Psoas muscle (tissue), 8 donors: Measurements from ENCODE around the gene OSTM1. TPM values are rescaled to one million over a fixed set of nuclear protein-coding genes. Genes with fewer than 3 reads are reported as not detected.
A peak's percentile ranks its signal among the peaks of the same experiment; 100 is the strongest.

ENCODE experiments used
- ATAC-seq, 4 donors: fragments of 200-7000 bp; cut with Tn5 transposase; one replicate each; pipeline ENCODE4 v1.9.1; 2020; ENCODE audit warnings: moderate library complexity in 3 of 4, mild to moderate bottlenecking in 2 of 4
- DNase-seq, 2 donors: peaks; one replicate each; pipeline ENCODE4 v3.0.0-alpha.2; 2020
- H3K27ac ChIP-seq: fragments of 200-600 bp; one replicate; pipeline ENCODE4 v1.8.0; 2022
- H3K27me3 ChIP-seq, 3 donors: fragments of 200-600 bp in 1 of 3; one replicate each; pipeline versions ENCODE4 v1.6.1 to v1.8.0; 2013 to 2022; ENCODE audit warnings: low read length in 2 of 3, mild to moderate bottlenecking in 2 of 3, moderate library complexity in 1 of 3; ENCODE audit not compliant: insufficient read depth in 3 of 3
- H3K36me3 ChIP-seq, 2 donors: fragments of 200-600 bp in 1 of 2; one replicate each; pipeline versions ENCODE4 v1.6.1 to v1.8.0; 2013 to 2022; ENCODE audit warnings: low read depth in 1 of 2, mild to moderate bottlenecking in 1 of 2, moderate library complexity in 1 of 2; ENCODE audit not compliant: insufficient read depth in 1 of 2
- H3K4me1 ChIP-seq: fragments of 200-600 bp; one replicate; pipeline ENCODE4 v1.8.0; 2022
- H3K4me3 ChIP-seq: fragments of 200-600 bp; one replicate; pipeline ENCODE4 v1.8.0; 2022; ENCODE audit warnings: mild to moderate bottlenecking
- H3K9me3 ChIP-seq: fragments of 200-600 bp; one replicate; pipeline ENCODE4 v1.8.0; 2022
- WGBS, 3 donors: extraction: QIAGEN DNeasy Blood & Tissue Kit; methylation state at CpG; one replicate each; pipeline versions ENCODE4 v1.1.6 to v1.1.7; 2013; 5-methylcytosine and 5-hydroxymethylcytosine counted together
- intact Hi-C, 2 donors: fragments of 100-400 bp; cut with DNase I; formaldehyde crosslinking; loops; one replicate each; pipeline versions ENCODE4 v1.11.0 to v1.14.2; 2022
- polyA plus RNA-seq, 3 donors: library from polyadenylated mRNA; stranded (reverse); fragments of 200-250 nt; gene quantifications; one replicate each; pipeline ENCODE4 v1.2.3, GENCODE V29; 2013
- total RNA-seq, 4 donors: library from RNA; stranded (reverse); fragmentation: NEBNext Ultra II Directional in 2 of 4; extraction: Animal tissue kit (Norgen Biotek cat#: 25700) in 2 of 4; gene quantifications; one replicate each; pipeline versions ENCODE4 v1.2.1 to v1.2.4, GENCODE V29; 2021 to 2023
- TF ChIP-seq, protein P1 (sequence below): fragments of 200-600 bp; IDR thresholded peaks from one replicate; pipeline ENCODE4 v1.8.0; 2022; ENCODE audit warnings: antibody characterized with exemption
- donor health status: healthy with polysubstance abuse.
- donor health status: DM: no; HTN: no; CAD: no; lungs with moderate emphysema.
- donor health status: Bipolar disorder and iron deficiency.
- donor health status: healthy.
- donor health status: DM: yes; HTN: yes; CAD: no.
- donor health status: DM: no; HTN: no; CAD: no.
- donor health status: DM: no; HTN: no; CAD: no.
- donor health status: DM: yes; HTN: yes; CAD: no.

Gene OSTM1
- total and polyA plus RNA-seq, 7 donors, result 15.6 to 29.8 (median 23.0) TPM

DNA sequence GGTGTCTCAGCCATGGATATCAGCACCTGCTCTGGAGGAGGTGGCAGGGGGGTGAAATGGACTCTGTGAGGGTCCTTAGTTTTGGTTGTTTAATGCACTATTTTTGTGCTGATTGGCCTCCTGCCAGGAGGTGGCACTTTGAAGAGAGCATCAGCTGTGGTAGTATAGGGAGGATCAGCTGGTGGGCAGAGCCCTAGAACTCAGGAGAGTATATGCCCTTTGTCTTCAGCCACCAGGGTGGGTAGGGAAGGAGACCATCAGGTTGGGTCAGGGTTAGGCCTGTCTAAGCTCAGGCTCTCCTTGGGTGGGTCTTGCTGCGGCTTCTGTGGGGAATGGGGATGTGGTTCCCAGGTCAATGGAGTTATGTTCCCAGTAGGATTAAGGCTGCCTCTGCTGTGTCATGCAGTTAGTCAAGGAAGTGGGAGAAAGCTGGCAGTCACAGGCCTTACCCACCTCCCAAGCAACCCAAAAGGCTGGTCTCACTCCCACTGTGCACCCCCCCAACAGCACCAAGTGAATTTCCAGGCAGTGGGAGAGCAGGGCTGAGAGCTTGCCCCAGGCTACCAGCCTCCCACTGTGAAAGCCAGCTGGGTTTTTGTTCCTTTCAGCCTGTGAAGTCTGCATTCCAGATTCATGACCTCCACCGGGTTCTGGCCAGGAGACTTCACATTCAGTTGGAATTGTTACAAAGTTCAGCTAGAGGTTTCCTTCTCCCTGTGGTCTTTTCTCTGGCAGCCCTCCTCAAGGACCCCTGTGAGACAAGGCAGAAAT, 5.7 kb upstream of the OSTM1 start:
- Histone ChIP-seq H3K4me3 (no peak overlapping the region), H3K4me1 (peaks cover 5% of the 10 kb centered on the region), H3K27me3 (no peaks in the 10 kb centered on the region), H3K27ac (no peak overlapping the region), H3K9me3 (no peaks in the 10 kb centered on the region), H3K36me3 (no peaks in the 10 kb centered on the region)
- intact Hi-C loops, result no loop called here
- DNase-seq (no peak), ATAC-seq (no peak)
- WGBS, 3 donors, result 56 to 60% (median 58%) methylated on average over 2 of the region's 2 CpGs
- TF ChIP-seq, protein P1, sequence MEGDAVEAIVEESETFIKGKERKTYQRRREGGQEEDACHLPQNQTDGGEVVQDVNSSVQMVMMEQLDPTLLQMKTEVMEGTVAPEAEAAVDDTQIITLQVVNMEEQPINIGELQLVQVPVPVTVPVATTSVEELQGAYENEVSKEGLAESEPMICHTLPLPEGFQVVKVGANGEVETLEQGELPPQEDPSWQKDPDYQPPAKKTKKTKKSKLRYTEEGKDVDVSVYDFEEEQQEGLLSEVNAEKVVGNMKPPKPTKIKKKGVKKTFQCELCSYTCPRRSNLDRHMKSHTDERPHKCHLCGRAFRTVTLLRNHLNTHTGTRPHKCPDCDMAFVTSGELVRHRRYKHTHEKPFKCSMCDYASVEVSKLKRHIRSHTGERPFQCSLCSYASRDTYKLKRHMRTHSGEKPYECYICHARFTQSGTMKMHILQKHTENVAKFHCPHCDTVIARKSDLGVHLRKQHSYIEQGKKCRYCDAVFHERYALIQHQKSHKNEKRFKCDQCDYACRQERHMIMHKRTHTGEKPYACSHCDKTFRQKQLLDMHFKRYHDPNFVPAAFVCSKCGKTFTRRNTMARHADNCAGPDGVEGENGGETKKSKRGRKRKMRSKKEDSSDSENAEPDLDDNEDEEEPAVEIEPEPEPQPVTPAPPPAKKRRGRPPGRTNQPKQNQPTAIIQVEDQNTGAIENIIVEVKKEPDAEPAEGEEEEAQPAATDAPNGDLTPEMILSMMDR, result no peak

DNA sequence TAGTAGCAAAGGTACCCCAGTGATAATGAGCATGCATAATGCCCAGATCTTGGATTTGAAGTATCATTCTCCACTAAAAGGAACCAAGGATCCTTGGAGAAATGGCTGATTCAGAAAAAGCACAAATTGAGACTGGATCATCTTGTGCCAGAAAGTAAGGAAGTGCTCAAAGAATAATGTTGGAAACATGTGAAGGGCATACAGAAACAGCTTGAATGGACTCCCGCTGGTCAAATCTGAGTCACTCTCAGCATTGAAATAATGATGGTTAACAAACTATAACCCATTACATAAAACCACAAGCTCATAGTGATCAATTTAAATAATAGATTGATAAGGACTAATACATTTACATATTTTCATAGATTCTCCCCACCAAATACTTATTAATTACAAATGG, 3.6 kb upstream of the OSTM1 start:
- Histone ChIP-seq H3K27me3 (no peaks in the 10 kb centered on the region), H3K9me3 (no peaks in the 10 kb centered on the region), H3K27ac (no peak overlapping the region), H3K4me3 (no peak overlapping the region), H3K4me1 (peaks cover 11% of the 10 kb centered on the region), H3K36me3 (no peaks in the 10 kb centered on the region)
- TF ChIP-seq, protein P1, result no peak
- DNase-seq (no peak), ATAC-seq (no peak)
- intact Hi-C loops, result no loop called here
- 91 to 100% (median 92%) methylated on average over 1 of the region's 1 CpG for WGBS, 3 donors

DNA sequence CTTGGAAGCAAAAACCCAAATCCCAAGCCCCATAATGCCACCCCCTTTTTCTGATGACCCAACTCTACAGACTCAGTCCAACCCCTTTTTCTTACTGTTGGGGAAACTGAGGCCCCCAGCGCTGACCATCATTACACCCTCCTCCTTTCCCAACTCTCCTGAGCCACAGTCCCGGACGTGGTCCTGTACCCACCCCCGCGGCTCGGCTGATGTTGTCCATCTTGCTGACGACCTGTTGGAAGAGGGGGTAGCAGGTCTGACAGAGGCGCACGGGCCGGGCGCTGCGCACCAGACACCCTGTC, 533 bp downstream of the OSTM1 start:
- DNase-seq, result no peak
- Histone ChIP-seq H3K36me3 (no peaks in the 10 kb centered on the region), H3K4me1 (peaks cover 11% of the 10 kb centered on the region), H3K4me3 (peak overlapping the region; percentile 87), H3K9me3 (no peaks in the 10 kb centered on the region), H3K27ac (peak overlapping the region; percentile 91), H3K27me3 (no peaks in the 10 kb centered on the region)
- TF ChIP-seq, protein P1, result no peak
- peak; percentile 52 to 64 (median 60) for ATAC-seq
- intact Hi-C loops, result no loop called here
- WGBS, 3 donors, result 1 to 3% (median 2%) methylated on average over 7 to 12 of the region's 12 CpGs

DNA sequence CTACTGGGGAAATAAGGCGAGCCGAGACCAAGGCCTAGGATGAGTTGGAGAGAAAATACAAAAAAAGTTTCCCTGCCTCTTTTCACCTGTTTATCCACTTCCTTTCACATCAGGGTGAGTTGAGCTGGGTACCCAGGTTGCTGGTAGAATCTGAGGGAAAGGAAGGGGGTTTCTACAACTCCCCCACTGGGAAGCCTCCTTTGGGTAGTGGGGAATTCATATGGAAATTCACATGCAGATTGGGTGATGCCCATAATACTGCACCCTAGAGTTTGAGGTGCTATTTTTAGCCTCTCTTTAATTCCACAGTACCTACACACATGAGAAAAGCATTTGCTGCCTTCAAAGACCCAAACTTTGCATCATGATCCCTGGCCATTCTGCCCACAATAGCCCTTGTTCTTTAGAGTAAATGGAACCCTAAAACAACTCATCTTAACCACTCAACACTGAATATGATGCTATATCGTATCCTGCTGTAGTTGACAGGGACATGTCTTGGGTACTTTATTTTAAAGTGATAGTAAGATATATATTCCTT, 2.7 kb downstream of the OSTM1 start:
- WGBS, 3 donors, result 77 to 87% (median 77%) methylated on average over 3 of the region's 3 CpGs
- no peaks in the 10 kb centered on the region for H3K9me3 ChIP-seq
- TF ChIP-seq, protein P1, result no peak
- intact Hi-C loops, result no loop called here
- H3K27ac ChIP-seq, result no peak overlapping the region
- H3K4me1 ChIP-seq, result peaks cover 11% of the 10 kb centered on the region
- no peak overlapping the region for H3K4me3 ChIP-seq
- H3K36me3 ChIP-seq, result no peaks in the 10 kb centered on the region
- DNase-seq, result no peak
- ATAC-seq, result no peak
- H3K27me3 ChIP-seq, result no peaks in the 10 kb centered on the region

DNA sequence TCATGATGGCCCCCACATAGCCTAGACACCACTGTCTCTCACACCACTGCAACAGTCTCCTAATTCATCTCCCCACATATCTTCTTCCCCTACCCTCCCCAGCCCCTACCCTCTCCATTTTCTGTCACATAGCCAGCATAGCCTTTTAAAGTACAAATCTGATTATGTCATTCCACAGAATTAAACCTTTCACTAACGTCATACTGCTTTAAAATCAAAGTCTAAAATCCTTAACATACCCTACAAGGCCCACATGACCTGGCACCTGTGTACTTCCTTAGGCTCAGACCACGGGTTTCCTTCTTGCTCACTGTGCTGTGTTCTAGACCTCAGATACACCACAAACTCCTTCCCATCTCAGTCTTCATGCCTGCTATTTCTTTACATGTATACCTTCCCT, 5.9 kb downstream of the OSTM1 start:
- H3K36me3 ChIP-seq, result peaks cover 3 to 14% of the 10 kb centered on the region in 2 donors
- no peak for ATAC-seq
- WGBS, 3 donors, result 76 to 80% (median 79%) methylated on average over 2 of the region's 2 CpGs

More for the DNA sequence above, 5.9 kb downstream of the OSTM1 start:
- TF ChIP-seq, protein P1, result no peak
- Histone ChIP-seq H3K9me3 (no peaks in the 10 kb centered on the region), H3K27ac (no peak overlapping the region), H3K27me3 (no peaks in the 10 kb centered on the region), H3K4me3 (no peak overlapping the region), H3K4me1 (peaks cover 2% of the 10 kb centered on the region)
- no peak for DNase-seq
- intact Hi-C loops, result no loop called here
